ENCODE results near the gene TEX2.

- no peak for TF ChIP-seq EZH2 (IDR thresholded peaks at IDR 0.05; ENCODE audit: insufficient read depth, poor library complexity, severe bottlenecking)
- TF ChIP-seq EZH2phosphoT487 (IDR thresholded peaks at IDR 0.05; ENCODE audit: insufficient read depth, low read depth): no peak
These were observed 96.2 kb downstream of the TEX2 start for GRCh38 chr17:64166876-64167275.

Measured in GM23248 (cell line).